GM19372 (cell line): Measurements from ENCODE around the gene KLHL2.
"Not testable (repeated sequence)": the region's sequence is repeated elsewhere in the genome, so short reads cannot be mapped to it uniquely, and the experiment has no call there.

Source experiments
- ATAC-seq: cut with Tn5 transposase; IDR thresholded peaks from one replicate; pipeline ENCODE4 v1.9.1; 2021; ENCODE audit warnings: mild to moderate bottlenecking, low read depth, moderate library complexity; ENCODE audit not compliant: unreplicated experiment

The KLHL2 gene

GRCh38 chr4:165199722-165200121 is 7.6 kb upstream of the KLHL2 start:
- ATAC-seq, result no peak

DNA sequence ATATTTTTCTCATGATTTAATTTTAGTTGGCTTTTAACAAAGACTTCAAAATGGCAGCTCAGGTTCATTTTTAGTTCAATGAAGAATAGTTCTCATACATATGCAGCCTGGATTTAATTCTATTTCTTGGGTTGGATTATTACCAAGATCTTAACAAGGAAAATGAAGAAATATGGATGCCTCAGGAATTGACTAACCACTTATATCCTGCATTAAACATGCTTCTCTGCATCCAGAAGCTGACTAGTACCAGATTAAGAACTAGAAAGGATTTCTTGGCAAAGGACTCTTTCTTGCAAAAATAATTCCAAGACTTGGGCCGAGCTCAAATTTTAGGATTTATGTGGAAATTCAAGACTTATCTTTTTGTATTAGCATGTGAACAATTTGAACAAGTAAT is 5.6 kb upstream of the KLHL2 start:
- no peak for ATAC-seq

DNA sequence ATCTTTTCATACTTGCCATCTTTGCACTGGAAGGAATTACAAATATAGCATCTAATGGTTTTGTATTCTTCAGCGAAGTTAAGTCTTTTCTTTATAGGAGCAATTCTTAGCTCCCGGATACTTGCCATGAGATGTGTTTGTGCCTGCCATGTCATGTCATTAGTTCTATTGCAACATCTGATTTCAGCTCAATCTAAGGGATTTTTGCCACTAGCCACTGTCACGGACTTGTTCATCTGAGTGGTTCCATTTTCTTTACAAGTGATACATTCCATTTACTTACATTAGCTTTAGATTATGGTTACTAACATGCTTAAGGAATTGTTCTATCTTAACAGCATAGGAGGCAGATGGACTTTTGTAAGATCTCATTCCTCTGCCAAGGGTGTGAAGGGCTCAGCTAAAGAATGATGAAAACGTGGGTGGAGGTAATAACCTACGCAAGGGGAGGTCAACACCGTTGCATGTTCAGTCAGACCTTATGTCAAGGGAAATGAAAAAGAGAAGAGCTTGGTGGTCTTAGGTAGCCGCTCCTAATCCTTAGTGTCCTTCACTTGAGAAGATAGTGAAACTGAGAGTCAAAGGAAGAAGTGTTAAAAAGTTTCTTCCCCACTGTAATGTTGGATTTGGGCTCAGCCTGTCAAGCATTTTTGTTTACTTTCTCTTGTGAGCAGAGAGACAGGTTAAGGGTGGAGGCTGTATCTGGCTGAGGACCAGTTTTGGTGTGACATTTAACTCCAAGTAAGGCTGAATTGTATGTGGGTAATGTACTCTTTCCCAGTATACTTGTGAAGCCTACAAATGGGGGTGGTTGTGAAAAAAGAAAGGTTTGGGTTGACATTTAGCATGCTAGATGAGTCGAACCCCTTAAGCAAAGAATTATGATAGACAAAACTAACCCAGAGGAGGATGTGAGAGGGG is 3.6 kb upstream of the KLHL2 start:
- no peak for ATAC-seq

DNA sequence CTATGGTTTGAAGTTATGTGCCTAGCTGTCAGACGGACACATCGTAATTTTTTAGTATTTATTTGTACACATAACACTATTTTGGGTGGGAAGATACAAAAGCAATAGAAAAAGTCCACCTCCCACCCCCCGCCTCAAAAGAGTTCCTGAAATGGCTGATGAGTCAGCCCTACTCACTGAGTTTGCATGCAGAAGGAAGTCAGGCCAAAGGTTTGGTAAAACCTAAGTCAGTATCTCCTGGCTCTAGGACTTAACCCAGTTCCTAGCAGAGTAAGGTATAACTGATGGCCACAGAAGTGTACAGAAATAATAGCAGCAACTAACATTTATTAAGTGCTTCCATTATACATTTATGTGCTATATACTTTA is 2.9 kb upstream of the KLHL2 start:
- ATAC-seq, result no peak

DNA sequence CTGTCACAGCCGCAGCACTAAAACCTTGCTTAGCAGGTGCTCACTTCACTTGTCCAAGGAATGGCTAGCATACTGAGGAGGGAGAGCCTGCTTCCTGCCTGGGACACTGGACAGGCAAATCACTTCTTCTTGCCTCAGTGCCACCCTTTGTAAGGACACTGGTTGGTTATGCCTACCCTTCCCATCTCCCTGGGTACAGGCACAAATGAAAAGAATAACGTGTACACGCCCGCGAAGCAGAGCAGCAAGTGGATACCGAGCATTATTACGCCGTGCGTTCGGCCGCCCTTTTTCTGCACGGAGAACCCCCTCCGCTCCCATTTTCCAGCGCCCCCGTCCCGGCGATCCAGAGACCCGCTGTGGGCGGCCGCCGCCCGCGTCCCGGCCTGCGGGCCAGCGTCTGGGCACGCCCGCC is 338 bp upstream of the KLHL2 start:
- peak; percentile 31 for ATAC-seq

DNA sequence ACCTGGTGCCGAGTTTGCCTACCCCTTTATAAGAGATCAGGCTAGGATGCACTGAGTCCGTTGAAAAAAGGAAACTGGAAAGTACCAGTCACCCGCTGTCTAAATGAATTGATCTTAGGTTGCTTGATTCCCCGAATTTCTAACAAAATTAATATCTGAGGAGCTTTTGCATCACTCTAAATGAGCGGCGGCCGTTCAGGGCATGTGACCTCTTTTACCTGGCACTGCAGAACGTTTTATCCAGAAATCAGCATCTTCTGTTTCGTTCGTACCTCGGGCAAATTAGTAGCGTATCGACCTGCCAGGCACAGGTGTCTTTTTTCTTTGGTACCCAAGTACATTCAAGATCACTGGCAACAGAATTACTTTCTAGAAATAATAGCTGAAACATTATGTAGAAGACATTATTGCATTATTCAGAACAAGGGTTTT is 876 bp downstream of the KLHL2 start:
- no peak for ATAC-seq

DNA sequence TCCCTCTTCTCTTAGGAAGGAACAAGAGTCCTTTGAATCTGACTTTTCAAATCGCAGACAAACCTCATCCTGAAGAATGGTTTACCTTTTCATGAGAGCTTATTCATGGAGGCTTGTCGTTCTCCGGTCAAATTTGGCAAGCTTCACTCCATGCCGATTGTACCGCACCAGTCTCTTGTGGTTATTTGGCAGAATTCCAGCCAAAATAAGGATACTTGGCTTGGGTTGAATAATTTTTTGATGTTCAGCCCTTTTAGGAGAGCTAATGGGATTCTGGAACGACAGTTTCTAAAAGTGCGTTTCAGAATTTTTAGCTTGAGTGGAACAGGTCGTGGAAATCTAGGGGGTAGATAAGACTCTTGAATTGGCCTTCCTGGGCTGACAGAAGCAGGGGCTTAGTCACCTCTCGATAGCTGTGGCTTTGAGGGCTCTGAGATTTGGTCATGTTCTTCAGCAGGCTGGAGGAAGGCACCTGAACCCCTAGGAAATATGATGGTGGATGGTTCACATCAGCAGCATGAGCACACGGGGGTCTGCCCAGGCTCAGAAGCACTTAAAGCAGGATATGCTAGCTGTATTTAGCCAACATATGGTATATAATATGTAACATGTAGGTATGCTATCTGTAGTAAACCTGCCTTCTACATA is 1.5 kb downstream of the KLHL2 start:
- ATAC-seq, result no peak

GRCh38 chr4:165209796-165210195 is 2.4 kb downstream of the KLHL2 start:
- ATAC-seq, result no peak

DNA sequence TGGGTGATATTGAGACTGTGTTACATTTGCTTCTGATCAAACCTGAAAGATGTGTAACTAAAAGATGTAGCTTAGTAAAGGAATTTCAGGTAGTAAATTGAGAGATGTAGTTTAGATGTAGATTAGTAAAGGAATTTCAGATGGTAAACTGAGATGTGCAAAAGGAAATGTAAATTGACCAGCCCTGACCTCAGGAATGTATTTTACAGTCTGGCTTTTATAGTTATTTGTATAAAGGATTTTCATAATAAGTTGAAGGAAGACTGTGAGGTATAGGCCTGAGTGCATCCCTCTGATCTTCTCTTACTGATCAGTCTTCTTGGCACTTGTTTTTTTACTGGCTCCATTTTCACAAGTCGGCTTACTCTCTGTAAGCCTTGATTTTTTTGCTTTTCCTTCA is 3.2 kb downstream of the KLHL2 start:
- no peak for ATAC-seq

DNA sequence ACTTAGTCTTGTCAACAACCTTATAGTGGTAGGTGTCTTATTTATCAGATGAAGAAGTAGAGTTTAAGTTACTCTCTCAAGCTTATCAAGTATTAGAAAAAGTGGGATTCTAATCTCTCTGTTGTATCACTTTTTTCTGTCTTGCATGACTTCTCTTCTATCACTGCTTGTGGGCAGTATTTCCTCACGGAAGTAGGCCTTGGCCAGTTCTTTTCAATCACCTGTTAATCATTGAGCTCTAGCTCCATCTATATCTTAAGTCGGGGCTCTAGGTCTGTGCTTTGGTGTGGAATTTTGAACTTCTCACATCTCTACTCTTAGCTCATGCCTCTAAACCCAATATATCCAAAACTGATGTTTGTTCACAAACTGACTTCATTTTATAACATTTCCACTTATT is 5.3 kb downstream of the KLHL2 start:
- ATAC-seq, result peak; percentile 36

GRCh38 chr4:165213404-165213803 is 6.0 kb downstream of the KLHL2 start:
- ATAC-seq, result not testable (repeated sequence)

GRCh38 chr4:165213991-165214709 is 6.8 kb downstream of the KLHL2 start:
- ATAC-seq, result not testable (repeated sequence)

GRCh38 chr4:165215034-165215751 is 7.8 kb downstream of the KLHL2 start:
- ATAC-seq, result peak; percentile 39

- ATAC-seq, result peak; percentile 50
Measured at GRCh38 chr4:165215761-165216487, 8.6 kb downstream of the KLHL2 start.

DNA sequence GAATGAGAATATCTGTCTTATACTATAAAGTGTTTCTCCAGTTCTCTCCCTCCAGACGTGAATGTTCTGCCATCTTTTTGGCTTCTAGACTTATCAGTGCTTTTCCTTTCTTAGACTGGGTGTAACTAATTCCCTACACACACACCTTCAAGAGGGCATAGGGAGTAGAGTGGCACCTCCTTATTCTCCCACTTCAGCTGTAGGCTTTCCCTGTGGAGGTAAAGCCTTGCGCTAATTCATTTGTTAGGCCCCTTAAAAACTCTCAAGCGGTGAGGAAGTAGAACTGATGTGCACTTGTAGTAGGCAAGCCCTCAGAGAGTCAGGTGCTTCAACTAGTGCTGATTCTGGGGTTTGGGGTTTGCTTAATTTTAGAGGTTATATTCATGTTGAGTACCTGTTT is 10.0 kb downstream of the KLHL2 start:
- no peak for ATAC-seq

DNA sequence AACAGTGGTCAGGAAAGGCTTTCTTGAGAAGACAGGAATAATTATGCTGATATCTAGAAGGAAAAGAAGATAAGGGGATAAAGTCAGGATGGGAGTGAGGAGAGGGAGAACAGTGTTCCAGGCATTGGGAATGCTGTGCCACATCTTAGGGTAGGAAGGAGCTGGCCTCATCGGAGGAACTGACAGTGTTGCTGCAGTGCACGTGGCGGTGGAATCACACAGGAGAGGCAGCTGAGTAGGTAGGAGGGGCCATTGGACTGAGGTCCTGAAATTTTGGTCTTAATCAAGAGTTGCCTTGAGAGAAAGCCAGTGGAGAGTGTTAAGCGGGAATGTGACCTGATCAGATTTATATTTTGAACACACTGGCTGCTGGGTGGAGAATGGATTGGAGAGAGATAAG is 13.9 kb downstream of the KLHL2 start:
- not testable (repeated sequence) for ATAC-seq

DNA sequence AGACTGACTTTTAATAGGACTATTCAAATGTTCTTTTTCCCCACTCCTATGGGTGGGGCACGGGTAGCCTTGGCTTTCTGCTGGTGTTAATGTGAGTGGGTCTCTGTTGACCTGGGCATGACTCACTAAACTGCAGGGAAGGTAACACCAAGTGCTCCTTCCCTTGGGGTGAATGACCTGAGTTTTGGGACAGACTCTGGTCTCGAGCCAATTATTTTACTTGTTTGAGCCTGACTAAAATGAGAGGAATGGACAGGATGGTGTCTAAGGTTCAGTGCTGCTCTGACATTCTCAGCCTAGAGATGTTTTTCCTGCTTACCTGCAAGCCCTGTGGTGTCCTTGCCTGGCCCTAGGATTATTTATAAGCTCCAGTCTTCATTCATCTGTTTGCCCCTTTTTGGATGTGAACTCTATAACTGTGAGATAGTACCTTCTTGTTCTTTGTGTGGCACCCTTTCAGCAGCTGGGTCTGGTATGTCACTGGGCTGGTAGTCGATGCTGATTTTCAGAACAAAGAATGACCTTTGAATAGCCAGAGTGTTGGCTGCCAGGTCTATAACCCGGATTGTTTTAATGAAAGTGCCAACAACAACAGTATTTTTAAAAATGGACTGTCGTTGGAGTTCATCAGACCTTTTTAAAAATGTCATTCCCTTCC is 14.8 kb downstream of the KLHL2 start:
- not testable (repeated sequence) for ATAC-seq

- no peak for ATAC-seq
Measured at GRCh38 chr4:165222651-165222994, 15.3 kb downstream of the KLHL2 start.

DNA sequence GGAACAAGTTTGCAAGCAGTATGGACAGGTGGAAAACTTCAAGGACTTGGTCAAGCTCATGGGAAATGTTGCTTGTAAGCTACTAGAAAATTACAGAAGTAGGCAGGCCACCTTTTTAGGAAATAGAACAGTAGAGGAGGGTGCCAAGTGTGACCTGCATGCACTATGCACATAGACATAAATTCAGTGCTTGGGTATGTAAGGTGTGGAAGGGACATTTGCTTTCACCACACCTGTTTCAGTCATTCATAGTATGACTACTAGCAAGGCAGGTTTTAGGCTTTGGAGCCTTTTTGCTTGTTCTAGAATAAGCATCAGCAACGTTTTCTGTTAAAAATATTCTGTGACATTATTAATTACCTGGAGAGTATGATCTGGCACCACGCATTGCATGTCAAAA is 20.0 kb downstream of the KLHL2 start:
- not testable (repeated sequence) for ATAC-seq
